Right atrium auricular region (tissue), 2 donors: ENCODE data around the gene KIF3C. TPM values are rescaled to one million over a fixed set of nuclear protein-coding genes. Genes with fewer than 3 reads are reported as not detected.

Experiments used
- DNase-seq: peaks from one replicate; pipeline ENCODE4 v3.0.0-alpha.2; 2019; ENCODE audit warnings: low spot score
- H3K27ac ChIP-seq, 2 donors: fragments of 200-600 bp; sonication (generic); 1 replicate in 1 of 2; 2 replicates in 1 of 2; pipeline ENCODE4 v1.5.1; 2016 to 2019
- H3K27me3 ChIP-seq, 2 donors: fragments of 200-600 bp; sonication (generic); one replicate each; pipeline versions ENCODE4 v1.5.1 to v1.6.0; 2017 to 2019
- H3K36me3 ChIP-seq: fragments of 200-600 bp; sonication (generic); one replicate; pipeline ENCODE4 v1.5.1; 2016
- H3K4me1 ChIP-seq, 2 donors: fragments of 200-600 bp; sonication (generic); one replicate each; pipeline versions ENCODE4 v1.5.1 to v1.6.0; 2017 to 2019
- H3K4me3 ChIP-seq, 2 donors: fragments of 200-600 bp; sonication (generic); 1 replicate in 1 of 2; 2 replicates in 1 of 2; pipeline ENCODE4 v1.5.1; 2017 to 2019; ENCODE audit warnings: mild to moderate bottlenecking in 1 of 2, moderate library complexity in 1 of 2
- H3K9me3 ChIP-seq, 2 donors: fragments of 200-600 bp; sonication (generic); one replicate each; pipeline ENCODE4 v1.5.1; 2019
- total RNA-seq, 2 donors: library from RNA; depleted of rRNA; stranded (reverse); fragments of >200 nt; gene quantifications; one replicate each; pipeline ENCODE4 v1.1.0, GENCODE V29; 2016
- TF ChIP-seq, protein P1 (sequence below), 2 donors: fragments of 200-600 bp; sonication (generic); IDR thresholded peaks; one replicate each; pipeline ENCODE4 v1.5.1; 2019; ENCODE audit warnings: antibody characterized with exemption in 2 of 2

The KIF3C gene
- total RNA-seq, 2 donors from 2014 or later, result 3.3 to 3.5 TPM

DNA sequence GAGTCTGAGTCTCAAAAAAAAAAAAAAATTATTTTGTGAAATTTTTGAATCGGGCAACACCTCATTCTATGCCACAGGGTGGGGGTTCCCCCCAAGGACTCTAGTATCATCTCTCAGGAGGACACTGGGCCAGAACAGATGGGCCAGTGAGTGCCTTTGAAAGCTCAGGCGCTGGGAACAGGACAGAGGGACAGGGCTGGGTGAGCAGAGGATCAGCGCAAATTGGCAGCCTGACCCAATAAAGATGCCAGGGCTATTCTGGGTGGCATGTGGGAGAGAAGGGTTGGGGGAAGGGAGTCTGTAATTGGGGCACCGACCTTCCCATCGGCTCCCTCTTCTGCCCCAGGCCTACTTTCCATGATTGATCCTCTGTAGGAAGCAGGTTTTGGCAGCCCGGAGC is 44.0 kb downstream of the KIF3C start:
- Histone ChIP-seq H3K36me3 (no peaks in the 10 kb centered on the region), H3K9me3 (no peaks in the 10 kb centered on the region), H3K27ac (peak overlapping the region; percentile 64 to 75), H3K4me3 (no peak overlapping the region), H3K4me1 (peaks cover 0 to 29% of the 10 kb centered on the region in 2 donors), H3K27me3 (no peaks in the 10 kb centered on the region)
- TF ChIP-seq, protein P1, sequence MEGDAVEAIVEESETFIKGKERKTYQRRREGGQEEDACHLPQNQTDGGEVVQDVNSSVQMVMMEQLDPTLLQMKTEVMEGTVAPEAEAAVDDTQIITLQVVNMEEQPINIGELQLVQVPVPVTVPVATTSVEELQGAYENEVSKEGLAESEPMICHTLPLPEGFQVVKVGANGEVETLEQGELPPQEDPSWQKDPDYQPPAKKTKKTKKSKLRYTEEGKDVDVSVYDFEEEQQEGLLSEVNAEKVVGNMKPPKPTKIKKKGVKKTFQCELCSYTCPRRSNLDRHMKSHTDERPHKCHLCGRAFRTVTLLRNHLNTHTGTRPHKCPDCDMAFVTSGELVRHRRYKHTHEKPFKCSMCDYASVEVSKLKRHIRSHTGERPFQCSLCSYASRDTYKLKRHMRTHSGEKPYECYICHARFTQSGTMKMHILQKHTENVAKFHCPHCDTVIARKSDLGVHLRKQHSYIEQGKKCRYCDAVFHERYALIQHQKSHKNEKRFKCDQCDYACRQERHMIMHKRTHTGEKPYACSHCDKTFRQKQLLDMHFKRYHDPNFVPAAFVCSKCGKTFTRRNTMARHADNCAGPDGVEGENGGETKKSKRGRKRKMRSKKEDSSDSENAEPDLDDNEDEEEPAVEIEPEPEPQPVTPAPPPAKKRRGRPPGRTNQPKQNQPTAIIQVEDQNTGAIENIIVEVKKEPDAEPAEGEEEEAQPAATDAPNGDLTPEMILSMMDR (IDR thresholded peaks at IDR 0.05), result no peak
- no peak for DNase-seq

DNA sequence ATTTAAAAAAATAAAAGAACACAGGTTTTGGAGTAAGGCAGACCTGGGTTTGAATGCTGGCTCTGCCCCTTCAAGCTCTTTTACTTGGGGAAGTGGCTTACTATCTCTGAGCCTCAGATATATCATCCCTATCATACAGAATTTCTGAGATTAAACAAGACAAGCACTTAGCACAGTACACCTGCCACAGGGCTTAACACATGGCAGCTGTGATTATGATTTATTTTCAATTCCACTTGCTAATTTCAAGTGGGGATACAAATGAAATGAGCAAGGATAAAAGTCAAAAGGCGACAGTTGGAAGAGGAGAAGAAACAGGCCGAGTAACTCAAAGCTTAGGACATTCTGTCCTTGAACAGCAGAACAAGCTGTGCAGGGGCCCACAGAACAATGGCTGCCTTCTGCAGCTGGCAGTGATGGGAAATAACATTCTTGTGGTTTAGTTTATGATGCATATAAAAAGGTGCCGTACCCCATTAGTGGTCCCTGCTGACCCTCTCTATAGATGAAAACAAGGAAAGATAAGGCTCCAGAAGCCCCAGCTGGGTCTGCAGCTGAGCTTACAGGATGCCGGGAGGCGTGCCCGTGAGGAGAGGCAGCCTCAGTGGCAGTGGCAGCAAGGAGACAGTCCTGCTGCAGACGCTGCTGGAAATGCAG is 45.3 kb downstream of the KIF3C start:
- DNase-seq, result no peak
- peaks cover 0 to 29% of the 10 kb centered on the region in 2 donors for H3K4me1 ChIP-seq
- no peak overlapping the region for H3K4me3 ChIP-seq
- H3K27ac ChIP-seq, result peak overlapping the region; percentile 37 to 75
- TF ChIP-seq, protein P1 (IDR thresholded peaks at IDR 0.05), result no peak
- no peaks in the 10 kb centered on the region for H3K27me3 ChIP-seq
- H3K9me3 ChIP-seq, result no peaks in the 10 kb centered on the region
- H3K36me3 ChIP-seq, result no peaks in the 10 kb centered on the region

DNA sequence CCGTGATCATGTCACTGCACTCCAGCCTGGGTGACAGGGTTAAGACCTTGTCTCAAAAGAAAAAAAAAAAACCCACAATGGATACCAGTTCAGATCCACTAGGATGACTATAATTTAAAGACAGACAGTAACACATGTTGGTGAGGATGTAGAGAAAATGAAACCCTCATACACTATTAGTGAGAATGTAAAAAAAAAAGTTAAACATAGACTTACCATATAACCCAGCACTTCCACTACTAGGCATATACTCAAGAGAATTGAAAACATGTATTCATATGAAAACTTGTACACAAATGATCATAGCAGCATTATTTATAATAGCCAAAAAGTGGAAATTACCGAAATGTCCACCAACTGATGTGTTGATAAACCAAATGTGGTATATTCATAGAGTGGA is 48.7 kb downstream of the KIF3C start:
- H3K36me3 ChIP-seq, result no peaks in the 10 kb centered on the region

DNA sequence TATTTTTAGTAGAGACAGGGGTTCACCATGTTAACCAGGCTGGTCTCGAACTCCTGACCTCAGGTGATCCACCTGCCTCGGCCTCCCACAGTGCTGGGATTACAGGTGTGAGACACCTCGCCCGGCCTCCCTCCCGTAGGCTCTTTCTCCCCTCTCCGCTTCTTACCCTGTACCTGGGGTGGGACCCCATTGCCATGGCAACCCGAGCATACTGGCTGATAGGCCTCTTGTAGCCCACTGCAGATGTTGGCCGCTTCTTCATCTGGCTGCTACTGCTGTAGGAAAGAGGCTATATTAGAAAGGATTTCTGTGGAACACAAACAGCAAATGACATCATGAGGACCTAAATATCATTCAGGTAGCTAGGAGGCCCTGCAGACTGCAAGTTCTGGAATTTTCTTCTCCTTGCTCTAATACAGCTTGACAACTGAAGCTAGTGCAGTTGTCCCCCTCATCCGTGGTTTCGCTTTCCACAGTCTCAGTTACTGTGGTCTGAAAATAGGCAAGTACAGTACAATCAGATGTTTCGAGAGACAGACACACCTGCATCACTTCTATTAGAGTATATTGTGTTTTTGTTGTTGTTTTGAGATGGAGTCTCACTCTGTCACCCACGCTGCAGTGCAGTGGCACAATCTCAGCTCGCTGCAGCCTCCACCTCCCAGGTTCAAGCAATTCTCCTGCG is 52.4 kb downstream of the KIF3C start:
- Histone ChIP-seq H3K9me3 (no peaks in the 10 kb centered on the region), H3K36me3 (peaks cover 7% of the 10 kb centered on the region), H3K4me3 (no peak overlapping the region), H3K4me1 (no peaks in the 10 kb centered on the region), H3K27ac (no peak overlapping the region), H3K27me3 (no peaks in the 10 kb centered on the region)
- no peak for DNase-seq
- TF ChIP-seq, protein P1 (IDR thresholded peaks at IDR 0.05), result no peak

More for the DNA sequence above, 48.7 kb downstream of the KIF3C start:
- TF ChIP-seq, protein P1 (IDR thresholded peaks at IDR 0.05), result no peak
- DNase-seq, result no peak
- Histone ChIP-seq H3K27me3 (no peaks in the 10 kb centered on the region), H3K4me3 (no peak overlapping the region), H3K4me1 (peaks cover 0 to 19% of the 10 kb centered on the region in 2 donors), H3K9me3 (no peaks in the 10 kb centered on the region), H3K27ac (no peak overlapping the region)

DNA sequence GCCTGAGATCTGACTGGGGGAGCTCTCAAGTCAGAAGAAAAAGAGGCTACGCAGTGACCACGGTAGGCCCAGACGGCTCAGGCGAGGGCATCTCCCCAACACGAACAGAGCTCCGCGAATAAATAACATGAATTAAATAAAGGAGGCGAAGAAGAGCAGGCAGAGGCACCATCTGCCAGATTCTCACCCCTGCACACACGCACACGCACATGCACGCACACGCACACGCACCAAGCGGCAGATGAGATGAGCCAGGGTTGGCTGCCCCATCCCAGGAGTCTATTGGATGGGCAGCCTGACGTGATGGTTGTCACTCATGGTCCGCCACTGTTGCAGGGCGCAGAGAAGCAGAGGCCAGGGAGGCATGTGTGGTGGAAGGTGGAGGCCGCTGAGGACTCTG is 53.6 kb downstream of the KIF3C start:
- no peak overlapping the region for H3K27ac ChIP-seq
- H3K4me1 ChIP-seq, result no peaks in the 10 kb centered on the region
- TF ChIP-seq, protein P1 (IDR thresholded peaks at IDR 0.05), result no peak

More for the DNA sequence above, 53.6 kb downstream of the KIF3C start:
- no peak overlapping the region for H3K4me3 ChIP-seq
- no peaks in the 10 kb centered on the region for H3K9me3 ChIP-seq
- peaks cover 7% of the 10 kb centered on the region for H3K36me3 ChIP-seq
- no peak for DNase-seq
- H3K27me3 ChIP-seq, result no peaks in the 10 kb centered on the region
